ENCODE measurements around the gene SPATS2L. TPM values are rescaled to one million over a fixed set of nuclear protein-coding genes. Genes with fewer than 3 reads are reported as not detected.
A peak's percentile ranks its signal among the peaks of the same experiment; 100 is the strongest.

The SPATS2L gene
- total and polyA plus RNA-seq, 2 experiments from 2014 or later, result 118 to 154 TPM

DNA sequence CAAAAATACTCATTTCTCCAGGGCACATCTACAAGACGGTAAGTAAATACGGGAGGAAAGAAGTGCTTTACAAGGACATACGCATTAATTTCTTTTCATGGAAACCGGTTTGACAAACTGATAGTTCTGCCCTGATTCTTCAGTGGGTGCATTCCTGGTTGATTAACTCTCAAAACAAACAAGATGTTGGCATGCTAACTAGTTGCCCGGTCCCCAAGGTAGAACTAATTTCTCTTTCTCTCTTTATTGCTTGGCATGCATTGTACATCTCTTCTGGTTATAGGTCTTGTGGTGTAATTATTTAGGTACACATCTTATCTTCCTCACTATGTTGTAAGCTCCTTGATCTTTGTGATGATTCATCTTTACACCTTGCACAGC lies 46.9 kb upstream of the SPATS2L start:
- no peaks in the 10 kb centered on the region for H4K20me1 ChIP-seq (replicated peaks; ENCODE audit: insufficient read depth)
- H3K4me3 Mint-ChIP-seq, result no peak overlapping the region
- no peak overlapping the region for H3K27ac ChIP-seq (ENCODE audit: low read depth)
- DNase-seq (ENCODE audit: low spot score) (no peak), ATAC-seq (no peak)
- no peaks in the 10 kb centered on the region for H3F3A ChIP-seq (replicated peaks; ENCODE audit: low read depth)
- peaks cover 8% of the 10 kb centered on the region for H3K36me3 Mint-ChIP-seq (ENCODE audit: low read depth)
- peaks cover 25% of the 10 kb centered on the region for H3K9me2 ChIP-seq (ENCODE audit: insufficient read depth)
- H3K9me3 Mint-ChIP-seq, result peaks cover 15% of the 10 kb centered on the region; the same call in 2 of the 3 replicates
- no peak overlapping the region for H3K4me3 ChIP-seq
- no peaks in the 10 kb centered on the region for H3K27me3 ChIP-seq (ENCODE audit: insufficient read depth)
- no peak overlapping the region for H3K4me2 ChIP-seq
- peaks cover 7% of the 10 kb centered on the region for H3K27me3 Mint-ChIP-seq (ENCODE audit: insufficient read depth, low read depth, poor library complexity)
- 0 out of 2 replicates have a peak, but pooled peaks cover 6% of the 10 kb centered on the region for H3K4me1 ChIP-seq (ENCODE audit: insufficient read depth)
- no peaks in the 10 kb centered on the region for H3K36me3 ChIP-seq (ENCODE audit: insufficient read depth)
- no peak overlapping the region for H3K27ac Mint-ChIP-seq
- H2AFZ ChIP-seq, result peak overlapping the region; percentile 96; the same call in 1 of the 2 replicates
- H3K79me2 ChIP-seq (replicated peaks; ENCODE audit: insufficient read depth), result no peaks in the 10 kb centered on the region
- H3K4me1 Mint-ChIP-seq, result peaks cover 18% of the 10 kb centered on the region; the same call in 2 of the 3 replicates
- TF ChIP-seq JUNB (IDR thresholded peaks at IDR 0.05; ENCODE audit: unreplicated experiment), result no peak
- TF ChIP-seq, protein P1, sequence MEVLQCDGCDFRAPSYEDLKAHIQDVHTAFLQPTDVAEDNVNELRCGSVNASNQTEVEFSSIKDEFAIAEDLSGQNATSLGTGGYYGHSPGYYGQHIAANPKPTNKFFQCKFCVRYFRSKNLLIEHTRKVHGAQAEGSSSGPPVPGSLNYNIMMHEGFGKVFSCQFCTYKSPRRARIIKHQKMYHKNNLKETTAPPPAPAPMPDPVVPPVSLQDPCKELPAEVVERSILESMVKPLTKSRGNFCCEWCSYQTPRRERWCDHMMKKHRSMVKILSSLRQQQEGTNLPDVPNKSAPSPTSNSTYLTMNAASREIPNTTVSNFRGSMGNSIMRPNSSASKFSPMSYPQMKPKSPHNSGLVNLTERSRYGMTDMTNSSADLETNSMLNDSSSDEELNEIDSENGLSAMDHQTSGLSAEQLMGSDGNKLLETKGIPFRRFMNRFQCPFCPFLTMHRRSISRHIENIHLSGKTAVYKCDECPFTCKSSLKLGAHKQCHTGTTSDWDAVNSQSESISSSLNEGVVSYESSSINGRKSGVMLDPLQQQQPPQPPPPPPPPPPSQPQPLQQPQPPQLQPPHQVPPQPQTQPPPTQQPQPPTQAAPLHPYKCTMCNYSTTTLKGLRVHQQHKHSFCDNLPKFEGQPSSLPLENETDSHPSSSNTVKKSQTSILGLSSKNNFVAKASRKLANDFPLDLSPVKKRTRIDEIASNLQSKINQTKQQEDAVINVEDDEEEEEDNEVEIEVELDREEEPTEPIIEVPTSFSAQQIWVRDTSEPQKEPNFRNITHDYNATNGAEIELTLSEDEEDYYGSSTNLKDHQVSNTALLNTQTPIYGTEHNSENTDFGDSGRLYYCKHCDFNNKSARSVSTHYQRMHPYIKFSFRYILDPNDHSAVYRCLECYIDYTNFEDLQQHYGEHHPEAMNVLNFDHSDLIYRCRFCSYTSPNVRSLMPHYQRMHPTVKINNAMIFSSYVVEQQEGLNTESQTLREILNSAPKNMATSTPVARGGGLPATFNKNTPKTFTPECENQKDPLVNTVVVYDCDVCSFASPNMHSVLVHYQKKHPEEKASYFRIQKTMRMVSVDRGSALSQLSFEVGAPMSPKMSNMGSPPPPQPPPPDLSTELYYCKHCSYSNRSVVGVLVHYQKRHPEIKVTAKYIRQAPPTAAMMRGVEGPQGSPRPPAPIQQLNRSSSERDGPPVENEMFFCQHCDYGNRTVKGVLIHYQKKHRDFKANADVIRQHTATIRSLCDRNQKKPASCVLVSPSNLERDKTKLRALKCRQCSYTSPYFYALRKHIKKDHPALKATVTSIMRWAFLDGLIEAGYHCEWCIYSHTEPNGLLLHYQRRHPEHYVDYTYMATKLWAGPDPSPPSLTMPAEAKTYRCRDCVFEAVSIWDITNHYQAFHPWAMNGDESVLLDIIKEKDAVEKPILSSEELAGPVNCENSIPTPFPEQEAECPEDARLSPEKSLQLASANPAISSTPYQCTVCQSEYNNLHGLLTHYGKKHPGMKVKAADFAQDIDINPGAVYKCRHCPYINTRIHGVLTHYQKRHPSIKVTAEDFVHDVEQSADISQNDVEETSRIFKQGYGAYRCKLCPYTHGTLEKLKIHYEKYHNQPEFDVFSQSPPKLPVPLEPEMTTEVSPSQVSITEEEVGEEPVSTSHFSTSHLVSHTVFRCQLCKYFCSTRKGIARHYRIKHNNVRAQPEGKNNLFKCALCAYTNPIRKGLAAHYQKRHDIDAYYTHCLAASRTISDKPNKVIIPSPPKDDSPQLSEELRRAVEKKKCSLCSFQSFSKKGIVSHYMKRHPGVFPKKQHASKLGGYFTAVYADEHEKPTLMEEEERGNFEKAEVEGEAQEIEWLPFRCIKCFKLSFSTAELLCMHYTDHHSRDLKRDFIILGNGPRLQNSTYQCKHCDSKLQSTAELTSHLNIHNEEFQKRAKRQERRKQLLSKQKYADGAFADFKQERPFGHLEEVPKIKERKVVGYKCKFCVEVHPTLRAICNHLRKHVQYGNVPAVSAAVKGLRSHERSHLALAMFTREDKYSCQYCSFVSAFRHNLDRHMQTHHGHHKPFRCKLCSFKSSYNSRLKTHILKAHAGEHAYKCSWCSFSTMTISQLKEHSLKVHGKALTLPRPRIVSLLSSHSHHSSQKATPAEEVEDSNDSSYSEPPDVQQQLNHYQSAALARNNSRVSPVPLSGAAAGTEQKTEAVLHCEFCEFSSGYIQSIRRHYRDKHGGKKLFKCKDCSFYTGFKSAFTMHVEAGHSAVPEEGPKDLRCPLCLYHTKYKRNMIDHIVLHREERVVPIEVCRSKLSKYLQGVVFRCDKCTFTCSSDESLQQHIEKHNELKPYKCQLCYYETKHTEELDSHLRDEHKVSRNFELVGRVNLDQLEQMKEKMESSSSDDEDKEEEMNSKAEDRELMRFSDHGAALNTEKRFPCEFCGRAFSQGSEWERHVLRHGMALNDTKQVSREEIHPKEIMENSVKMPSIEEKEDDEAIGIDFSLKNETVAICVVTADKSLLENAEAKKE (CRISPR knock-in tag; IDR thresholded peaks at IDR 0.05), result no peak
- no peak for TF ChIP-seq CREB1 (CRISPR knock-in tag; IDR thresholded peaks at IDR 0.05; ENCODE audit: low read depth)
- TF ChIP-seq EZH2phosphoT487 (IDR thresholded peaks at IDR 0.05; ENCODE audit: unreplicated experiment), result no peak
- TF ChIP-seq ZNF114 (CRISPR knock-in tag; IDR thresholded peaks at IDR 0.05), result no peak
- no peak for TF ChIP-seq POLR2AphosphoS5 (IDR thresholded peaks at IDR 0.05; ENCODE audit: low read depth)
- TF ChIP-seq NANOG (IDR thresholded peaks at IDR 0.05; ENCODE audit: borderline replicate concordance), result no peak
- TF ChIP-seq, protein P2, sequence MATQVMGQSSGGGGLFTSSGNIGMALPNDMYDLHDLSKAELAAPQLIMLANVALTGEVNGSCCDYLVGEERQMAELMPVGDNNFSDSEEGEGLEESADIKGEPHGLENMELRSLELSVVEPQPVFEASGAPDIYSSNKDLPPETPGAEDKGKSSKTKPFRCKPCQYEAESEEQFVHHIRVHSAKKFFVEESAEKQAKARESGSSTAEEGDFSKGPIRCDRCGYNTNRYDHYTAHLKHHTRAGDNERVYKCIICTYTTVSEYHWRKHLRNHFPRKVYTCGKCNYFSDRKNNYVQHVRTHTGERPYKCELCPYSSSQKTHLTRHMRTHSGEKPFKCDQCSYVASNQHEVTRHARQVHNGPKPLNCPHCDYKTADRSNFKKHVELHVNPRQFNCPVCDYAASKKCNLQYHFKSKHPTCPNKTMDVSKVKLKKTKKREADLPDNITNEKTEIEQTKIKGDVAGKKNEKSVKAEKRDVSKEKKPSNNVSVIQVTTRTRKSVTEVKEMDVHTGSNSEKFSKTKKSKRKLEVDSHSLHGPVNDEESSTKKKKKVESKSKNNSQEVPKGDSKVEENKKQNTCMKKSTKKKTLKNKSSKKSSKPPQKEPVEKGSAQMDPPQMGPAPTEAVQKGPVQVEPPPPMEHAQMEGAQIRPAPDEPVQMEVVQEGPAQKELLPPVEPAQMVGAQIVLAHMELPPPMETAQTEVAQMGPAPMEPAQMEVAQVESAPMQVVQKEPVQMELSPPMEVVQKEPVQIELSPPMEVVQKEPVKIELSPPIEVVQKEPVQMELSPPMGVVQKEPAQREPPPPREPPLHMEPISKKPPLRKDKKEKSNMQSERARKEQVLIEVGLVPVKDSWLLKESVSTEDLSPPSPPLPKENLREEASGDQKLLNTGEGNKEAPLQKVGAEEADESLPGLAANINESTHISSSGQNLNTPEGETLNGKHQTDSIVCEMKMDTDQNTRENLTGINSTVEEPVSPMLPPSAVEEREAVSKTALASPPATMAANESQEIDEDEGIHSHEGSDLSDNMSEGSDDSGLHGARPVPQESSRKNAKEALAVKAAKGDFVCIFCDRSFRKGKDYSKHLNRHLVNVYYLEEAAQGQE (IDR thresholded peaks at IDR 0.05; ENCODE audit: unreplicated experiment), result no peak
- TF ChIP-seq STAT1 (IDR thresholded peaks at IDR 0.05; ENCODE audit: unreplicated experiment), result no peak
- TF ChIP-seq ZNF331 (CRISPR knock-in tag; IDR thresholded peaks at IDR 0.05; ENCODE audit: low read depth), result no peak
- TF ChIP-seq, protein P3, sequence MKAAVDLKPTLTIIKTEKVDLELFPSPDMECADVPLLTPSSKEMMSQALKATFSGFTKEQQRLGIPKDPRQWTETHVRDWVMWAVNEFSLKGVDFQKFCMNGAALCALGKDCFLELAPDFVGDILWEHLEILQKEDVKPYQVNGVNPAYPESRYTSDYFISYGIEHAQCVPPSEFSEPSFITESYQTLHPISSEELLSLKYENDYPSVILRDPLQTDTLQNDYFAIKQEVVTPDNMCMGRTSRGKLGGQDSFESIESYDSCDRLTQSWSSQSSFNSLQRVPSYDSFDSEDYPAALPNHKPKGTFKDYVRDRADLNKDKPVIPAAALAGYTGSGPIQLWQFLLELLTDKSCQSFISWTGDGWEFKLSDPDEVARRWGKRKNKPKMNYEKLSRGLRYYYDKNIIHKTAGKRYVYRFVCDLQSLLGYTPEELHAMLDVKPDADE (IDR thresholded peaks at IDR 0.05), result no peak
- TF ChIP-seq EZH2 (IDR thresholded peaks at IDR 0.05; ENCODE audit: low read depth, unreplicated experiment), result no peak
- TF ChIP-seq, protein P4, sequence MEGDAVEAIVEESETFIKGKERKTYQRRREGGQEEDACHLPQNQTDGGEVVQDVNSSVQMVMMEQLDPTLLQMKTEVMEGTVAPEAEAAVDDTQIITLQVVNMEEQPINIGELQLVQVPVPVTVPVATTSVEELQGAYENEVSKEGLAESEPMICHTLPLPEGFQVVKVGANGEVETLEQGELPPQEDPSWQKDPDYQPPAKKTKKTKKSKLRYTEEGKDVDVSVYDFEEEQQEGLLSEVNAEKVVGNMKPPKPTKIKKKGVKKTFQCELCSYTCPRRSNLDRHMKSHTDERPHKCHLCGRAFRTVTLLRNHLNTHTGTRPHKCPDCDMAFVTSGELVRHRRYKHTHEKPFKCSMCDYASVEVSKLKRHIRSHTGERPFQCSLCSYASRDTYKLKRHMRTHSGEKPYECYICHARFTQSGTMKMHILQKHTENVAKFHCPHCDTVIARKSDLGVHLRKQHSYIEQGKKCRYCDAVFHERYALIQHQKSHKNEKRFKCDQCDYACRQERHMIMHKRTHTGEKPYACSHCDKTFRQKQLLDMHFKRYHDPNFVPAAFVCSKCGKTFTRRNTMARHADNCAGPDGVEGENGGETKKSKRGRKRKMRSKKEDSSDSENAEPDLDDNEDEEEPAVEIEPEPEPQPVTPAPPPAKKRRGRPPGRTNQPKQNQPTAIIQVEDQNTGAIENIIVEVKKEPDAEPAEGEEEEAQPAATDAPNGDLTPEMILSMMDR (conservative IDR thresholded peaks at IDR 0.05; ENCODE audit: low read depth in 2 of 2), result no peak

Data from GM23338 (cell line).